Measurements from ENCODE around the gene PPP3CB.

- TF ChIP-seq ZNF8 (CRISPR knock-in tag; IDR thresholded peaks at IDR 0.05) (no peak), ZNF565 (CRISPR knock-in tag; conservative IDR thresholded peaks at IDR 0.05; ENCODE audit: low read depth) (no peak), RARB (CRISPR knock-in tag; IDR thresholded peaks at IDR 0.05) (no peak), ZFP30 (CRISPR knock-in tag; IDR thresholded peaks at IDR 0.05) (no peak), PPARA (CRISPR knock-in tag; IDR thresholded peaks at IDR 0.05; ENCODE audit: borderline replicate concordance) (no peak), GLIS3 (CRISPR knock-in tag; IDR thresholded peaks at IDR 0.05) (no peak), CREB5 (CRISPR knock-in tag; IDR thresholded peaks at IDR 0.05; ENCODE audit: low read depth) (no peak)
Measured at GRCh38 chr10:73486601-73487000, 9.2 kb downstream of the PPP3CB start.
